HG02884 (cell line): Measurements from ENCODE around the gene CDC37.
"Not testable (repeated sequence)": the region's sequence is repeated elsewhere in the genome, so short reads cannot be mapped to it uniquely, and the experiment has no call there.

Experiments used
- ATAC-seq: cut with Tn5 transposase; IDR thresholded peaks from one replicate; pipeline ENCODE4 v1.9.1; 2021; ENCODE audit warnings: mild to moderate bottlenecking, moderate library complexity; ENCODE audit not compliant: unreplicated experiment

The CDC37 gene

GRCh38 chr19:10420444-10421239 is 17.3 kb upstream of the CDC37 start, which contains the start of gene PDE4A:
Gene PDE4A (plus strand): TSS chr19:10420538. CDS start chr19:10420765, 227 bp downstream.
- ATAC-seq: no peak

- no peak for ATAC-seq
These were observed 16.5 kb upstream of the CDC37 start for GRCh38 chr19:10419646-10420443.

- no peak for ATAC-seq
These were observed 15.9 kb upstream of the CDC37 start for GRCh38 chr19:10419200-10419645.

- no peak for ATAC-seq
These were observed 15.3 kb upstream of the CDC37 start for GRCh38 chr19:10418485-10419199.

GRCh38 chr19:10418235-10418484 is 14.8 kb upstream of the CDC37 start:
- ATAC-seq: no peak

GRCh38 chr19:10417541-10418234 is 14.3 kb upstream of the CDC37 start:
- no peak for ATAC-seq

- peak; percentile 43 for ATAC-seq
These were observed 13.3 kb upstream of the CDC37 start for GRCh38 chr19:10416380-10417257.

- no peak for ATAC-seq
These were observed 12.7 kb upstream of the CDC37 start for GRCh38 chr19:10416083-10416379.

- no peak for ATAC-seq
These were observed 9.1 kb upstream of the CDC37 start for GRCh38 chr19:10412257-10412977.

- not testable (repeated sequence) for ATAC-seq
These were observed 7.9 kb upstream of the CDC37 start for GRCh38 chr19:10411224-10411623.

GRCh38 chr19:10408511-10409283 is 5.4 kb upstream of the CDC37 start:
- ATAC-seq: no peak

- no peak for ATAC-seq
These were observed 3.8 kb upstream of the CDC37 start for GRCh38 chr19:10407096-10407495.

GRCh38 chr19:10406191-10406590 is 2.8 kb upstream of the CDC37 start:
- ATAC-seq: no peak

- ATAC-seq: no peak
These were observed 1.8 kb upstream of the CDC37 start for GRCh38 chr19:10404888-10405820.

- ATAC-seq: no peak
These were observed 802 bp downstream of the CDC37 start for GRCh38 chr19:10402441-10403038.

- ATAC-seq: no peak
These were observed 3.5 kb downstream of the CDC37 start for GRCh38 chr19:10399878-10400277.

GRCh38 chr19:10399340-10399739 is 4.0 kb downstream of the CDC37 start:
- ATAC-seq: not testable (repeated sequence)
